ENCODE data around the gene PIK3C2B. TPM values are rescaled to one million over a fixed set of nuclear protein-coding genes. Genes with fewer than 3 reads are reported as not detected.

PIK3C2B gene
- total and polyA plus RNA-seq, 2 donors (not counting 1 experiment from before 2014, with no cell fraction given), result 90.3 to 142 TPM

- intact Hi-C loops (cut with micrococcal nuclease), result loop anchor here (2.0 kb wide), 1 partner anchor 18 kb away; no protein-coding TSS in a partner anchor
- TF ChIP-seq CTCF (IDR thresholded peaks at IDR 0.05) (no peak), EZH2 (IDR thresholded peaks at IDR 0.05; ENCODE audit: borderline replicate concordance, insufficient read depth, low read depth, low read length, poor library complexity, severe bottlenecking) (no peak)
- Mint-ChIP-seq H3K27me3 (no peaks in the 10 kb centered on the region), H3K27ac (peak overlapping the region; percentile 95), H3K4me3 (peak overlapping the region; percentile 80), H3K9me3 (ENCODE audit: insufficient read depth) (no peaks in the 10 kb centered on the region), H3K4me1 (peaks cover 91% of the 10 kb centered on the region)
- Histone ChIP-seq H3K27ac (ENCODE audit: low read length in 2 of 2) (peak overlapping the region; percentile 28 to 72), H3K4me1 (ENCODE audit: control insufficient read depth in 2 of 2, insufficient read depth in 2 of 2, low read length in 2 of 2) (peaks cover 88 to 90% of the 10 kb centered on the region in 2 donors), H4K20me1 (ENCODE audit: control insufficient read depth, insufficient read depth, low read length, poor library complexity, severe bottlenecking) (peaks cover 8% of the 10 kb centered on the region), H3K9ac (ENCODE audit: low read length) (no peak overlapping the region), H3K36me3 (replicated peaks in 1 of 2; ENCODE audit: control extremely low read depth in 1 of 2, control insufficient read depth in 1 of 2, extremely low read depth in 1 of 2, insufficient read depth in 2 of 2, low read length in 1 of 2) (peaks cover 0 to 38% of the 10 kb centered on the region in 2 experiments), H3K79me2 (ENCODE audit: control insufficient read depth, insufficient read depth, low read length) (peaks cover 52% of the 10 kb centered on the region), H3K9me3 (ENCODE audit: control extremely low read depth in 1 of 3, control insufficient read depth in 2 of 3, insufficient read depth in 1 of 3, low read length in 2 of 3) (no peaks in the 10 kb centered on the region), H3K4me2 (replicated peaks; ENCODE audit: low read depth, low read length, poor library complexity, severe bottlenecking) (peak overlapping the region; percentile 68), H3K27me3 (replicated peaks in 1 of 4; ENCODE audit: control extremely low read depth in 1 of 4, control insufficient read depth in 3 of 4, insufficient read depth in 4 of 4, low read length in 3 of 4) (no peaks in the 10 kb centered on the region), H3K4me3 (ENCODE audit: control extremely low read depth in 1 of 5, extremely low read depth in 1 of 5, insufficient read depth in 1 of 5, low read depth in 2 of 5, low read length in 4 of 5) (no peak overlapping the region), H2AFZ (ENCODE audit: insufficient read depth, low read depth, low read length, poor library complexity, severe bottlenecking) (no peak overlapping the region)
- ChIA-PET CTCF (interaction anchor here (0.9 to 43.9 kb wide), 9 partner anchors 9 to 36 kb away, joined by 3 to 1884 read pairs (median 10); partner anchors contain the start of gene PIK3C2B), POLR2A (interaction anchor here (2.5 kb wide), 1 partner anchor 16 kb away, joined by 12 read pairs; no protein-coding TSS in a partner anchor)
- no peak for DNase-seq
- no CpG with 5 or more reads among the region's 1 CpG for WGBS (ENCODE audit: insufficient coverage)
- ATAC-seq (ENCODE audit: low read depth), result no peak
Measured at GRCh38 chr1:204464701-204465100, 29.9 kb downstream of the PIK3C2B start.

GRCh38 chr1:204464187-204464631 is 30.4 kb downstream of the PIK3C2B start:
- H3K4me3 ChIP-seq (ENCODE audit: control extremely low read depth in 1 of 5, extremely low read depth in 1 of 5, insufficient read depth in 1 of 5, low read depth in 2 of 5, low read length in 4 of 5), result no peak overlapping the region
- Mint-ChIP-seq H3K4me1 (peaks cover 92% of the 10 kb centered on the region), H3K27me3 (no peaks in the 10 kb centered on the region), H3K27ac (peak overlapping the region; percentile 95), H3K4me3 (peak overlapping the region; percentile 80), H3K9me3 (ENCODE audit: insufficient read depth) (no peaks in the 10 kb centered on the region)
- H3K79me2 ChIP-seq (ENCODE audit: control insufficient read depth, insufficient read depth, low read length), result peaks cover 51% of the 10 kb centered on the region
- CTCF ChIA-PET, result interaction anchor here (4.1 to 43.9 kb wide), 3 partner anchors 16 to 36 kb away, joined by 49 to 1884 read pairs (median 58); partner anchors contain the start of gene PIK3C2B
- H2AFZ ChIP-seq (ENCODE audit: insufficient read depth, low read depth, low read length, poor library complexity, severe bottlenecking), result no peak overlapping the region
- H3K27me3 ChIP-seq (replicated peaks in 1 of 4; ENCODE audit: control extremely low read depth in 1 of 4, control insufficient read depth in 3 of 4, insufficient read depth in 4 of 4, low read length in 3 of 4), result no peaks in the 10 kb centered on the region
- no peak for TF ChIP-seq EZH2 (IDR thresholded peaks at IDR 0.05; ENCODE audit: borderline replicate concordance, insufficient read depth, low read depth, low read length, poor library complexity, severe bottlenecking)
- TF ChIP-seq CTCF (IDR thresholded peaks at IDR 0.05), result no peak
- peaks cover 93 to 95% of the 10 kb centered on the region in 2 donors for H3K4me1 ChIP-seq (ENCODE audit: control insufficient read depth in 2 of 2, insufficient read depth in 2 of 2, low read length in 2 of 2)
- peak overlapping the region; percentile 68 for H3K4me2 ChIP-seq (replicated peaks; ENCODE audit: low read depth, low read length, poor library complexity, severe bottlenecking)
- 57% methylated on average over 1 of the region's 3 CpGs for WGBS (ENCODE audit: insufficient coverage)
- H3K27ac ChIP-seq (ENCODE audit: low read length in 2 of 2), result peak overlapping the region; percentile 28 to 72
- H4K20me1 ChIP-seq (ENCODE audit: control insufficient read depth, insufficient read depth, low read length, poor library complexity, severe bottlenecking), result peaks cover 4% of the 10 kb centered on the region
- no peak for ATAC-seq (ENCODE audit: low read depth)
- peaks cover 0 to 38% of the 10 kb centered on the region in 2 experiments for H3K36me3 ChIP-seq (replicated peaks in 1 of 2; ENCODE audit: control extremely low read depth in 1 of 2, control insufficient read depth in 1 of 2, extremely low read depth in 1 of 2, insufficient read depth in 2 of 2, low read length in 1 of 2)
- intact Hi-C loops (cut with micrococcal nuclease), result loop anchor here (2.0 kb wide), 1 partner anchor 17 kb away; no protein-coding TSS in a partner anchor
- POLR2A ChIA-PET, result no interaction called here
- DNase-seq, result no peak
- no peaks in the 10 kb centered on the region for H3K9me3 ChIP-seq (ENCODE audit: control extremely low read depth in 1 of 3, control insufficient read depth in 2 of 3, insufficient read depth in 1 of 3, low read length in 2 of 3)
- H3K9ac ChIP-seq (ENCODE audit: low read length), result no peak overlapping the region
